Keratinocyte (primary cell): ENCODE measurements around the gene ZNF578. TPM values are rescaled to one million over a fixed set of nuclear protein-coding genes. Genes with fewer than 3 reads are reported as not detected.

Source experiments
- DNase-seq: peaks from one replicate; pipeline ENCODE4 v3.0.0-alpha.2; 2011; ENCODE audit warnings: low read depth, missing footprints, low spot score
- FAIRE-seq: peaks from 2 replicates; lab custom pipeline; 2011; peaks lifted over from hg19 to GRCh38; lab: Jason Lieb, UNC
- H2AFZ ChIP-seq: 2 replicates; pipeline ENCODE4 v1.6.0; 2012; ENCODE audit warnings: low read length, control low read depth, inconsistent platforms; ENCODE audit not compliant: control insufficient read depth
- H3K27ac ChIP-seq: 2 replicates; pipeline ENCODE4 v1.5.1; 2011; ENCODE audit warnings: low read length; ENCODE audit not compliant: control insufficient read depth, insufficient read depth
- H3K27me3 ChIP-seq: 3 replicates; pipeline ENCODE4 v1.6.0; 2011; ENCODE audit warnings: low read length; ENCODE audit not compliant: control insufficient read depth, insufficient read depth; ENCODE audit errors: extremely low read depth
- H3K36me3 ChIP-seq, 2 experiments: 2 replicates in 1 of 2; 3 replicates in 1 of 2; pipeline ENCODE4 v1.5.1; 2011; ENCODE audit warnings: low read length in 2 of 2, mild to moderate bottlenecking in 1 of 2; ENCODE audit not compliant: control insufficient read depth in 2 of 2, insufficient read depth in 2 of 2; ENCODE audit errors: extremely low read depth in 1 of 2
- H3K4me1 ChIP-seq: 3 replicates; pipeline ENCODE4 v1.5.1; 2011; ENCODE audit warnings: low read length; ENCODE audit not compliant: control insufficient read depth, insufficient read depth; ENCODE audit errors: extremely low read depth
- H3K4me2 ChIP-seq: 3 replicates; pipeline ENCODE4 v1.6.0; 2011; ENCODE audit warnings: low read depth, low read length; ENCODE audit not compliant: control insufficient read depth, insufficient read depth; ENCODE audit errors: extremely low read depth
- H3K4me3 ChIP-seq, 3 experiments: fragments of 200-600 bp in 1 of 3; sonication (generic) in 1 of 3; 2 replicates in 2 of 3; 3 replicates in 1 of 3; pipeline ENCODE4 v1.5.1; 2011 to 2016; ENCODE audit warnings: low read length in 3 of 3, mild to moderate bottlenecking in 3 of 3, control low read depth in 2 of 3, inconsistent platforms in 1 of 3, low read depth in 1 of 3, mixed read lengths in 1 of 3, mixed run types in 1 of 3, moderate library complexity in 1 of 3; ENCODE audit not compliant: control insufficient read depth in 2 of 3, insufficient read depth in 2 of 3; ENCODE audit errors: extremely low read depth in 1 of 3
- H3K79me2 ChIP-seq: 2 replicates; pipeline ENCODE4 v1.6.0; 2012; ENCODE audit warnings: low read length; ENCODE audit not compliant: control insufficient read depth, insufficient read depth
- H3K9ac ChIP-seq: 3 replicates; pipeline ENCODE4 v1.6.0; 2011; ENCODE audit warnings: low read length; ENCODE audit not compliant: control insufficient read depth, insufficient read depth; ENCODE audit errors: extremely low read depth
- H3K9me1 ChIP-seq: 3 replicates; pipeline ENCODE4 v1.6.0; 2011; ENCODE audit warnings: low read length; ENCODE audit not compliant: control insufficient read depth, insufficient read depth; ENCODE audit errors: extremely low read depth
- H3K9me3 ChIP-seq: 2 replicates; pipeline ENCODE4 v1.5.1; 2012; ENCODE audit warnings: low read depth, low read length; ENCODE audit not compliant: control insufficient read depth
- H4K20me1 ChIP-seq: 3 replicates; pipeline ENCODE4 v1.6.0; 2011; ENCODE audit warnings: low read length; ENCODE audit not compliant: control insufficient read depth, insufficient read depth; ENCODE audit errors: extremely low read depth
- EZH2 ChIP-seq: IDR thresholded peaks from one replicate; pipeline ENCODE4 v1.6.1; 2012; ENCODE audit warnings: inconsistent platforms, mild to moderate bottlenecking, low read length, moderate library complexity
- dilution Hi-C: fragments of 300-500 bp; cut with MboI; formaldehyde crosslinking; loops from one replicate; pipeline ENCODE4 v1.7.0; 2020; ENCODE audit warnings: low sequenced_read_pairs; ENCODE audit not compliant: extremely low pct_ligation_motif_present
- polyA minus RNA-seq, 3 experiments: library from RNA; depleted of rRNA, polyadenylated mRNA; stranded (reverse); fragments of >200 nt; gene quantifications; 1 replicate in 1 of 3; 2 replicates in 1 of 3; 3 replicates in 1 of 3; pipeline ENCODE4 v1.2.3, GENCODE V29; 2011
- polyA plus RNA-seq, 5 experiments: library from polyadenylated mRNA; depleted of rRNA in 3 of 5; stranded (reverse) in 3 of 5; stranded (forward) in 1 of 5; unstranded in 1 of 5; fragments of >200 nt; gene quantifications; 1 replicate in 1 of 5; 2 replicates in 3 of 5; 3 replicates in 1 of 5; pipeline versions ENCODE4 v1.2.1 to v1.2.3, GENCODE V29; 2011 to 2012; ENCODE audit warnings: missing spikeins in 2 of 5, low read depth in 1 of 5, low replicate concordance in 1 of 5
- TF ChIP-seq, protein P1 (sequence below), 3 experiments: IDR thresholded peaks in 1 of 3; conservative IDR thresholded peaks in 1 of 3; optimal IDR thresholded peaks in 1 of 3; 2 replicates in 2 of 3; 3 replicates in 1 of 3; pipeline versions ENCODE3 to v1.5.1; 2011; ENCODE audit warnings: low read length in 3 of 3, mild to moderate bottlenecking in 3 of 3, moderate library complexity in 2 of 3, control low read depth in 1 of 3, inconsistent platforms in 1 of 3; ENCODE audit not compliant: insufficient read depth in 2 of 3; ENCODE audit errors: extremely low read depth in 1 of 3

The ZNF578 gene
- polyA plus RNA-seq (0.44 to 1.1 TPM (median 0.79 TPM) in 3 replicates), polyA minus RNA-seq (0.16 to 2.3 TPM (median 1.5 TPM) in 3 replicates)
- polyA plus RNA-seq (2011; ENCODE audit: low read depth): 0.55 TPM
- 0.53 and 1.3 TPM in 2 replicates for polyA plus RNA-seq (2011; cell fraction: cytosol; rRNA removed)
- 2.1 and 2.7 TPM in 2 replicates for polyA plus RNA-seq (2011; cell fraction: nucleus; rRNA removed)
- 0.54 and 0.85 TPM in 2 replicates for polyA plus RNA-seq (2012; ENCODE audit: low replicate concordance)
- polyA minus RNA-seq (2011; cell fraction: cytosol; rRNA and poly(A)+ RNA removed): 1.7 TPM
- polyA minus RNA-seq (2011; cell fraction: nucleus; rRNA and poly(A)+ RNA removed): 2.8 and 7.1 TPM in 2 replicates

DNA sequence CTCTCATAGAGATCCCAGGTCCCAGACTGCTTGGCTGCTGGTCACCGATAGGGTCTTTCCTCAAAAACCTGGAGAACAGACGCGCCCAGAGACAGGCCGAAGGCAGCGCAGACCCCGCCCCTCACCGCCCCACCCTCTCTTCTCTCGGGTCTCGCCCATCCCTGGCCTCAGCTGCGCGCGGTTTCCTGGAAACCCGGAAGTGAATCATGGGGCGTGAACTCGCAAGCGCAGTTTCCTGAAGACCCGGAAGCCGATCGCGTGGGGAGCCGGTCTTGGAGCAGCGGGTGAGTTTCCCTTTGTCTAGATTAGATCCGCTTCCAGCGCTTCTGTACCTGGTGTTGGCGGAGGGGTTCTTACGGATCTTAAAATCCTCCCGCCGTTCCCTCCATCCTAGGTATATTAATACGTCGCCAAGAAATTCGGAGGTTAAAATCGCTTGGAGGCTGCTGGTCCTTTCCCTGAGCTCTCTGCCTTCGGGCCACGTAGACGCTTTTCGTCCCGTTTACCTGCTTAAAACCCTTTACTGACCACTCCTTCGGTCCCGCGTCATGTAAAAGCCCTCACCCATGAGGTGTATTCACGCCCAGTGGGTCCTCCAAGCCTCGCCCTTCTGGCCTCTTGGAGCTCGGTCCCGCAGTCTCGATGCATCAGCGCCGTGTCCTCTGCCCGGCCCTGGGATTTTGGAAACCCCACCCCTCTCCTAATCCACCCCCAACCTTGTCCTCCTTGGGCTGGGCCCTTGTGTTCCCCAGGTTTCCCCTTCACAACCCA, at the start of gene ZNF578:
Gene ZNF578 (plus strand): TSS at position 230 of the 771 bp plus-strand sequence. CDS start 48,293 bp downstream, outside the sequence.
- no peaks in the 10 kb centered on the region for H3K27me3 ChIP-seq
- DNase-seq (no peak), FAIRE-seq (no peak)
- H2AFZ ChIP-seq: peak within 1 kb of the TSS; percentile 81
- dilution Hi-C loops: no loop called here
- H3K4me2 ChIP-seq: peak within 1 kb of the TSS; percentile 67
- peak within 1 kb of the TSS; percentile 45 for H3K9ac ChIP-seq
- peaks cover 1% of the 10 kb centered on the region for H3K9me3 ChIP-seq
- no peaks in the 10 kb centered on the region for H4K20me1 ChIP-seq
- H3K9me1 ChIP-seq: no peaks in the 10 kb centered on the region
- peaks cover 0 to 3% of the 10 kb centered on the region in 2 experiments for H3K36me3 ChIP-seq
- peak within 1 kb of the TSS; percentile 59 to 76 (median 65) for H3K4me3 ChIP-seq
- H3K27ac ChIP-seq: peak within 1 kb of the TSS; percentile 19
- no peaks in the 10 kb centered on the region for H3K4me1 ChIP-seq
- no peaks in the 10 kb centered on the region for H3K79me2 ChIP-seq
- TF ChIP-seq EZH2: no peak
- TF ChIP-seq, protein P1, sequence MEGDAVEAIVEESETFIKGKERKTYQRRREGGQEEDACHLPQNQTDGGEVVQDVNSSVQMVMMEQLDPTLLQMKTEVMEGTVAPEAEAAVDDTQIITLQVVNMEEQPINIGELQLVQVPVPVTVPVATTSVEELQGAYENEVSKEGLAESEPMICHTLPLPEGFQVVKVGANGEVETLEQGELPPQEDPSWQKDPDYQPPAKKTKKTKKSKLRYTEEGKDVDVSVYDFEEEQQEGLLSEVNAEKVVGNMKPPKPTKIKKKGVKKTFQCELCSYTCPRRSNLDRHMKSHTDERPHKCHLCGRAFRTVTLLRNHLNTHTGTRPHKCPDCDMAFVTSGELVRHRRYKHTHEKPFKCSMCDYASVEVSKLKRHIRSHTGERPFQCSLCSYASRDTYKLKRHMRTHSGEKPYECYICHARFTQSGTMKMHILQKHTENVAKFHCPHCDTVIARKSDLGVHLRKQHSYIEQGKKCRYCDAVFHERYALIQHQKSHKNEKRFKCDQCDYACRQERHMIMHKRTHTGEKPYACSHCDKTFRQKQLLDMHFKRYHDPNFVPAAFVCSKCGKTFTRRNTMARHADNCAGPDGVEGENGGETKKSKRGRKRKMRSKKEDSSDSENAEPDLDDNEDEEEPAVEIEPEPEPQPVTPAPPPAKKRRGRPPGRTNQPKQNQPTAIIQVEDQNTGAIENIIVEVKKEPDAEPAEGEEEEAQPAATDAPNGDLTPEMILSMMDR (optimal IDR thresholded peaks at IDR 0.05 in 1 of 3, IDR thresholded peaks at IDR 0.05 in 1 of 3, conservative IDR thresholded peaks at IDR 0.05 in 1 of 3; ENCODE audit: extremely low read depth in 1 of 3, insufficient read depth in 2 of 3, low read length in 3 of 3): no peak

DNA sequence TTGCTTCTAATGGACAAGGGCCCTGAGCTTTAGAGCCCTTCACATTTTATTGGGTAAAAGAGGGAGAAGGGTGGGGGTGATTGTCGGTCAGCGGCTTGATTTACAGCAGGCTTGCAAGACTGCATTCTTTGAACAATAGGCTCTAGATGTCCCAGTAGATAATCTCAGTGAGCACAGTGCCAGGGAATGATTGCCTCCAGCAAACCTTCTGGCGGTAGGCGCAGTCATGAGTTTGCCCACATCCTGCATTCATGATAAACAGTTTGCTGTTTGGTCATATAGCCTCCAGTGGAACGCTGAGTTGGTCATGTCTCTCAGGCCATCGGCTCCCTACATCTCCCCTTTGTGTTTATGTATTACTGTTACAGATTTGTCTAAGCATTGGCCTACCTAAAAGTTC, 43.1 kb upstream of the ZNF578 start:
- Histone ChIP-seq H3K9ac (no peak overlapping the region), H3K4me2 (no peak overlapping the region), H3K4me3 (no peak overlapping the region), H3K9me3 (peaks cover 21% of the 10 kb centered on the region), H3K4me1 (no peaks in the 10 kb centered on the region), H4K20me1 (no peaks in the 10 kb centered on the region), H3K79me2 (no peaks in the 10 kb centered on the region), H3K27me3 (no peaks in the 10 kb centered on the region), H3K36me3 (peaks cover 0 to 14% of the 10 kb centered on the region in 2 experiments), H3K9me1 (no peaks in the 10 kb centered on the region), H2AFZ (no peak overlapping the region), H3K27ac (no peak overlapping the region)
- dilution Hi-C loops: no loop called here
- FAIRE-seq (no peak), DNase-seq (no peak)
- TF ChIP-seq, protein P1 (optimal IDR thresholded peaks at IDR 0.05 in 1 of 3, IDR thresholded peaks at IDR 0.05 in 1 of 3, conservative IDR thresholded peaks at IDR 0.05 in 1 of 3; ENCODE audit: extremely low read depth in 1 of 3, insufficient read depth in 2 of 3, low read length in 3 of 3): no peak
- TF ChIP-seq EZH2: no peak
